Upper lobe of left lung (tissue), 6 donors: ENCODE data around the gene PRKCI. TPM values are rescaled to one million over a fixed set of nuclear protein-coding genes. Genes with fewer than 3 reads are reported as not detected.
A peak's percentile ranks its signal among the peaks of the same experiment; 100 is the strongest.

Experiments
- ATAC-seq, 2 donors: fragments of 200-7000 bp; cut with Tn5 transposase; one replicate each; pipeline ENCODE4 v1.9.1; 2022; ENCODE audit warnings: mild to moderate bottlenecking in 2 of 2, moderate library complexity in 2 of 2; ENCODE audit not compliant: low FRiP score in 2 of 2
- DNase-seq, 2 donors: peaks; one replicate each; pipeline ENCODE4 v3.0.0-alpha.2; 2019 to 2020
- H3K27ac ChIP-seq, 4 donors: fragments of 200-600 bp; sonication (generic); one replicate each; pipeline ENCODE4 v1.5.1; 2016 to 2019
- H3K27me3 ChIP-seq, 4 donors: fragments of 200-600 bp; sonication (generic); one replicate each; pipeline ENCODE4 v1.5.1; 2017 to 2019
- H3K36me3 ChIP-seq, 4 donors: fragments of 200-600 bp; sonication (generic); one replicate each; pipeline ENCODE4 v1.5.1; 2016 to 2019
- H3K4me1 ChIP-seq, 4 donors: fragments of 200-600 bp; sonication (generic); one replicate each; pipeline ENCODE4 v1.5.1; 2018 to 2019
- H3K4me3 ChIP-seq, 4 donors: fragments of 200-600 bp; sonication (generic); one replicate each; pipeline ENCODE4 v1.5.1; 2017 to 2019; ENCODE audit warnings: mild to moderate bottlenecking in 2 of 4, moderate library complexity in 1 of 4
- H3K9me3 ChIP-seq, 4 donors: fragments of 200-600 bp; sonication (generic); one replicate each; pipeline ENCODE4 v1.5.1; 2018 to 2019
- EP300 ChIP-seq, 4 donors: sonication (generic); formaldehyde crosslinking; IDR thresholded peaks; one replicate each; pipeline ENCODE4 v1.5.1; 2017; ENCODE audit warnings: antibody characterized with exemption in 4 of 4, control low read depth in 2 of 4
- POLR2A ChIP-seq, 4 donors: fragments of 450-650 bp; IDR thresholded peaks; one replicate each; pipeline ENCODE4 v1.5.1; 2016 to 2017; ENCODE audit warnings: antibody characterized with exemption in 4 of 4, mild to moderate bottlenecking in 2 of 4
- POLR2AphosphoS5 ChIP-seq, 2 donors: sonication (generic); formaldehyde crosslinking; IDR thresholded peaks; one replicate each; pipeline ENCODE4 v1.5.1; 2017; ENCODE audit warnings: antibody characterized with exemption in 2 of 2
- WGBS, 2 donors: methylation state at CpG; one replicate each; pipeline ENCODE4 v1.1.5; 2017 to 2018; 5-methylcytosine and 5-hydroxymethylcytosine counted together
- total RNA-seq, 6 donors: library from RNA; depleted of rRNA in 4 of 6; stranded (reverse); fragments of >200 nt in 4 of 6; gene quantifications; one replicate each; pipeline versions ENCODE4 v1.1.0 to v1.2.1, GENCODE V29; 2016 to 2021
- TF ChIP-seq, protein P1 (sequence below), 6 experiments: fragments of 450-650 bp in 4 of 6; fragments of 200-600 bp in 2 of 6; sonication (generic) in 2 of 6; IDR thresholded peaks; one replicate each; pipeline ENCODE4 v1.5.1; 2016 to 2019; ENCODE audit warnings: antibody characterized with exemption in 6 of 6
- donor health status: DM: no; HTN: no; CAD: no; lungs with moderate emphysema.
- donor health status: DM: no; HTN: yes; CAD: no; lungs with severe emphysema.

The PRKCI gene
- total RNA-seq, 6 donors from 2014 or later, result 24.7 to 94.7 (median 37.0) TPM

DNA sequence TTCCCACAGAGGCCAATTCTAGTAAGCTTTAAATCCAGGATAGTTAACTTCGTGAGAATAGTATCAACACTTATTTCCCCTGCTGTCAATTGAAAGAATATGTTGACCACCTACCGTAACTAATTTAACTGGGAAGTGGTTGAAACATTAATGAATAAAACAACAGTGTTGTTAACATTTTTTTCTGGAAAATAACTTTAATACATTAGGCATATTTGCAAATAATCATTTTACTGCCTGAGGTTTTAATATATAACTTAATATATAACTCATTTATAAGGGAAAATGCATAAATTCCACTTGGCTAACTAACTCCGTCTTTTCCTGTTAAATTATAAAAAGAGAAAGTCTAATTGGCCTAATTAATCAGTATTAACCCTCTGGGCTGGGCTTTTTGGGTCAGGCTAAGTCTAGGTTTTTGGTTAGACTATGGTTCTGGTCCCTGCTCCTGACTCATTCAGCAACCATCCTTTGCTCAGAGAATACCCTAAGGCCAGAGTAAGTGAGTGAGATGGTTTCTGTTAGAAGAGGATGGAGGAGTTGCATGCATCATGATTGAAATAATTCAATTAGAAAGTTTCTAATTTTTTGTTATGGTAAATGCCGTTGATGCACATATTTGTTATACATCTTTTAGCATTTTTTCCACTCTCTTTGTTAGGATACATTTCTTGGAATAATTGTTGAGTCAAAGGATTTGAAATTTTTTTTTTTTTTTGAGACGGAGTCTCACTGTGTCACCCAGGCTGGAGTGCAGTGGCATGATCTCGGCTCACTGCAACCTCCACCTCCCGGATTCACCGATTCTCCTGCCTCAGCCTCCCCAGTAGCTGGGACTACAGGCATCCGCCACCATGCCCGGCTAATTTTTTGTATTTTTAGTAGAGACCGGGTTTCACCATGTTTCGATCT lies 124.5 kb downstream of the PRKCI start:
- no peak for ATAC-seq
- WGBS, 2 donors, result 95% methylated on average over 12 of the region's 12 CpGs

DNA sequence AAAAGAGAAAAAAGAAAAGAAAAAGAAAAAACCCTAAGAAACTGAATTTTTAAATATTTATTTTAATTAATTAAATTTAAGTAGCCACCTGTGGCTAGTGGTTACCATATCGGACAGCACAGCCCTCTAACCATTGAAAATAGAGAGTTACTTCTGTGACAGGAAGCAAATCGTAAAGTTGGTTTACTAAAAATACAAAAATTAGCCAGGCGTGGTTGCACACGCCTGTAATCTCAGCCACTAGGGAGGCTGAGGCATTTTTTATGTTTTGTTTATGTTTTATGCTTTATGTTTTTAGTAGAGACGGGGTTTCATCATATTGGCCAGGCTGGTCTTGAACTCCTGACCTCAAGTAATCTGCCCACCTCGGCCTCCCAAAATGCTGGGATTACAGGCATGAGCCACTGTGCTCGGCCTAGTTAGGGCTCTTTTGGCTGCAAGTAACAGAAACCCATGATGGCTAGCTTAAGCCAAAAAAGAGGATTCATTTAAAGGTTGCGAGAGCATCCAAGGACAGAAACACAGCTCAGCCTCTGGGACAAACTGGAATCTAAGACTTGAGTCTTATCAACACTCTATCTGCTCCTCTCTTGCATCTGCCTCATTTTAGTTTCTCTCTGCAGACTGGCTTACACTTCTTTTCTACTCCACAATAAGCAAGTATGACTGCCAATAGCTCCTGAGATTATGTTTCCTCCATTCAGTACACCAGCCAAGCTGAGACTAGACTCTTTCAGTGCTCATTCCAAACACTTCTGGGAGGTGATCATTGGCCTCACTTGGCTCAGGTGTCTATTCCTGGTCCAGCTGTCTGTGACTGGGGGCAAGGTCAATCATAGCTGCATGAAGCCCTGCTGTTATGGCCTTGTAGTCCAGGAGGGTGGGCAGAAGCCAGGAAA lies 128.5 kb downstream of the PRKCI start:
- Histone ChIP-seq H3K4me1 (peaks cover 5 to 12% (median 8%) of the 10 kb centered on the region in 4 donors), H3K27me3 (no peaks in the 10 kb centered on the region), H3K27ac (no peak overlapping the region), H3K4me3 (no peak overlapping the region), H3K9me3 (no peaks in the 10 kb centered on the region), H3K36me3 (no peaks in the 10 kb centered on the region)
- 86 to 89% methylated on average over 8 of the region's 8 CpGs for WGBS, 2 donors
- TF ChIP-seq POLR2AphosphoS5 (IDR thresholded peaks at IDR 0.05) (no peak), EP300 (IDR thresholded peaks at IDR 0.05) (no peak)
- TF ChIP-seq, protein P1, sequence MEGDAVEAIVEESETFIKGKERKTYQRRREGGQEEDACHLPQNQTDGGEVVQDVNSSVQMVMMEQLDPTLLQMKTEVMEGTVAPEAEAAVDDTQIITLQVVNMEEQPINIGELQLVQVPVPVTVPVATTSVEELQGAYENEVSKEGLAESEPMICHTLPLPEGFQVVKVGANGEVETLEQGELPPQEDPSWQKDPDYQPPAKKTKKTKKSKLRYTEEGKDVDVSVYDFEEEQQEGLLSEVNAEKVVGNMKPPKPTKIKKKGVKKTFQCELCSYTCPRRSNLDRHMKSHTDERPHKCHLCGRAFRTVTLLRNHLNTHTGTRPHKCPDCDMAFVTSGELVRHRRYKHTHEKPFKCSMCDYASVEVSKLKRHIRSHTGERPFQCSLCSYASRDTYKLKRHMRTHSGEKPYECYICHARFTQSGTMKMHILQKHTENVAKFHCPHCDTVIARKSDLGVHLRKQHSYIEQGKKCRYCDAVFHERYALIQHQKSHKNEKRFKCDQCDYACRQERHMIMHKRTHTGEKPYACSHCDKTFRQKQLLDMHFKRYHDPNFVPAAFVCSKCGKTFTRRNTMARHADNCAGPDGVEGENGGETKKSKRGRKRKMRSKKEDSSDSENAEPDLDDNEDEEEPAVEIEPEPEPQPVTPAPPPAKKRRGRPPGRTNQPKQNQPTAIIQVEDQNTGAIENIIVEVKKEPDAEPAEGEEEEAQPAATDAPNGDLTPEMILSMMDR (IDR thresholded peaks at IDR 0.05), result no peak
- ATAC-seq (peak in 1 of 2 donors; percentile 35), DNase-seq (no peak)

More for the DNA sequence above, 124.5 kb downstream of the PRKCI start:
- Histone ChIP-seq H3K4me1 (no peaks in the 10 kb centered on the region), H3K4me3 (no peak overlapping the region), H3K9me3 (no peaks in the 10 kb centered on the region), H3K27me3 (no peaks in the 10 kb centered on the region), H3K27ac (no peak overlapping the region), H3K36me3 (no peaks in the 10 kb centered on the region)
- no peak for TF ChIP-seq EP300 (IDR thresholded peaks at IDR 0.05)
- TF ChIP-seq, protein P1 (IDR thresholded peaks at IDR 0.05), result no peak
- TF ChIP-seq POLR2A (IDR thresholded peaks at IDR 0.05), result no peak
- no peak for TF ChIP-seq POLR2AphosphoS5 (IDR thresholded peaks at IDR 0.05)
- no peak for DNase-seq

DNA sequence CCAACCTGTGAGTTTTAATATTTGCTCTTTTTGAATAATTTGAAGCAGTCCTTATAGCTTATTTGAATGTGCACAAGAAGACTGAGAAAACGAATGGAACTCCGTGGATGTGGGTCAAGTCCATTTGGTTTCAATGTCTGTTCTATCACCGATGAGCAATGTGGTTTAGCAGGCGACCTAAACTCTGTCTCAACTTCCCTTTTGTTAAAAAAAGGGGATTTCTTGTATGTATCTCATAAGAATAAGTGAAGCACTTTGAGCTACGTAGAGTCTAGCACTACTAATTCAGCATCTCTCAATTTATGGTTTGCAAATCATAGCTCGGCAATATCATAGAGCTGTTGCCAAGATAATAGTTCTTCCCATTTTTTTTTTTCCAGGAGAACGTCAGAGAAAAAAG lies 130.7 kb downstream of the PRKCI start:
- no peaks in the 10 kb centered on the region for H3K9me3 ChIP-seq
- WGBS, 2 donors, result 63% methylated on average over 7 of the region's 7 CpGs
- TF ChIP-seq, protein P1 (IDR thresholded peaks at IDR 0.05), result no peak
- no peak for TF ChIP-seq EP300 (IDR thresholded peaks at IDR 0.05)
- TF ChIP-seq POLR2A (IDR thresholded peaks at IDR 0.05), result no peak
- TF ChIP-seq POLR2AphosphoS5 (IDR thresholded peaks at IDR 0.05), result no peak
- peaks cover 8 to 15% (median 13%) of the 10 kb centered on the region in 4 donors for H3K4me1 ChIP-seq
- H3K27ac ChIP-seq, result no peak overlapping the region
- H3K4me3 ChIP-seq, result no peak overlapping the region
- H3K36me3 ChIP-seq, result no peaks in the 10 kb centered on the region
- no peak for ATAC-seq
- no peaks in the 10 kb centered on the region for H3K27me3 ChIP-seq
- DNase-seq, result no peak

DNA sequence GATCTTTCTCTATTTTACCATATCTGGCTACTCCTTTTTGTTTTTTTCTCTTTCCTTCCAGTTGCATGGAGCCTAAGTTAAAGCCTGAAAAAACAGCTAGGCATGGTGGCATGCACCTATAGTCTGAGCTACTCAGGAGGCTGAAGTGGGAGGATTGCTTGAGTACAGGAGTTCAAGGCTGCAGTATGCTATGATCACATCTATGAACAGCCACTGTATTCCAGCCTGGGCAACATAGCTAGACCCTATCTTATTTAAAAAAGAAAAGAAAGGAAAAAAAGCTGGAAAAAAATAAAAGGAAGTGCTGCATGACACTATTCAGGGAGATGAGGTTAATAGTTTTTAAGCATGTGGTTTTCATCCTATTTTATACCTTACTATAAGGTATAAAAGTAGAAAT lies 131.3 kb downstream of the PRKCI start:
- Histone ChIP-seq H3K27me3 (no peaks in the 10 kb centered on the region), H3K36me3 (no peaks in the 10 kb centered on the region), H3K9me3 (no peaks in the 10 kb centered on the region), H3K27ac (no peak overlapping the region), H3K4me1 (peaks cover 8 to 15% (median 14%) of the 10 kb centered on the region in 4 donors), H3K4me3 (no peak overlapping the region)
- TF ChIP-seq EP300 (IDR thresholded peaks at IDR 0.05) (no peak), POLR2AphosphoS5 (IDR thresholded peaks at IDR 0.05) (no peak), POLR2A (IDR thresholded peaks at IDR 0.05) (no peak)
- TF ChIP-seq, protein P1 (IDR thresholded peaks at IDR 0.05), result no peak
- no peak for DNase-seq
- no peak for ATAC-seq
